Measurements from ENCODE around the gene MKRN3.
"Not testable (repeated sequence)": the region's sequence is repeated elsewhere in the genome, so short reads cannot be mapped to it uniquely, and the experiment has no call there.

MKRN3 gene

DNA sequence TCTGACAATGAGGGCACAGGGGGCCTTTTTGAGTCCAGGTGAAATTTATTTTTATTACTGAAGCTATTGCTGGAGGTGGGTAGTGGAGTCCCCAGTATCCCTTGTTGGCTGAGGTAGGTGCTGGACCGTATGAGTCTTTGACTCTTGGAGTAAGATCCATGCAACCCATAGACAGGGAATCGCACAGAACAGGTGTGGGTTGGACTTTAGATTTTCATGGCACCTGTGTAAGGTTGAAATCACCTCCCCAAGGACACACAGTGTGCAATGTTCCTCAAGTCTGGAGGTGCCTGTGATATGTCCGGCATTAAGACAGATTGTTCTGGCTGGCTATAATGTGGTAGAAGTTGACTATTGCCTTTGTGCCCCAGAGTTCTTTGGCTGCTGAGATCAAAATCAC lies 23.5 kb downstream of the MKRN3 start:
- no peak for DNase-seq

DNA sequence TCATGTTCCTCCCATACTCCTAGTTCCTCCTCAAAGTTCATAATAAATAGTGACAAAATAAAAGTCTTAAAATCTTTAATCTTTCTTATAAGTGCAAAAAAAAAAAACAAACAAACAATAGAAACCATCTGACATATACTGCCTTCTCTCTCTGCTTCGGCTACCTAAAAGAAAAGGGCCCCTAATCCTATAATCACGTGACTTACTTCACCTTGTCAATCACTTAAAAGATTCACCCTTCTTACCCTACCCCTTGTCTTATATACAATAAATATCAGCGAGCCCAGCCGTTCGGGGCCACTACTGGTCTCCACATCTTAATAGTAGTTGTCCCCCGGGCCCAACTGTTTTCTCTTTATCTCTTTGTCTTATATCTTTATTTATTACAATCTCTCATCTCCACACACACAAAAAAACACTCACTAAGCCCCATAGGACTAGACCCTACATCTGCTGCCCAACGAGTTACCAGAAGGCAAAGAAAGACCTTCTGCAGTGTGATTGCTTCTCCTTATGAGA lies 28.8 kb downstream of the MKRN3 start:
- DNase-seq, result no peak

DNA sequence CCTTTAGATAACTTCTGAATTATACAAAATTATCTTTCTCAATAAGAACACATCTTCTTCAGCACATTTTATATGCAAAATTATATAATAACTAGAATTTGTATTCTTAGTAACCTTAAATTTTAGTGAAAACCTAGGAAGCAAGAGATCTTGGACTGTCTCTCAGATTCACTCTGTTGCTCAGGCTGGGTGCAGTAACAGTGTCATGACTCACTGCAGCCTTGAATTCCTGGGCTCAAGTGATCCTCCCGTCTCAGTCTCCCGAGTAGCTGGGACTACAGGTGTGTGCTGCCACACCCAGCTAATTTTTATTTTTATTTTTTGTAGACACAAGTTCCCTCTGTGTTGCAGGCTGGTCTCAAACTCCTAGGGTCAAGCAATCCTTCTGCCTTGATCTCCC lies 29.9 kb downstream of the MKRN3 start:
- DNase-seq, result no peak

DNA sequence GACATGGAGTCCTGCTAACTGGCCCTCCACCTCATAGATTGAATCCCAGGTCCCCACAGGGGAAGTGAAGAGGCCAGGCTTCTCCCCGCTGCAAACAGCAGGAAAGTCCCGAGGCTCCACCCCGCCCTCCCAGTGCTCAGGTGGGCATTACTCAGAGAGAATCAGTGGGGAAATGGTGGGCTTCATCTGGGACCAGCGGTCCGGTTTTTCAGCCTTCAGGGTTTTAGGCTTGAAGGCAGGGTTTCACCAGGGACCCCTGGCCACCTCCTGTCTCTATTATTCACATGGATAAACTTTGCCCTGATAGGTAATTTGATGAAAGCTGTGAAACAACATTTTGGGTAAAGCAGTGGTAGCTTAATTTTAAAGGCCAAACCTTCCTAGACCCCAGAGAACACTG lies 31.3 kb downstream of the MKRN3 start:
- no peak for DNase-seq

DNA sequence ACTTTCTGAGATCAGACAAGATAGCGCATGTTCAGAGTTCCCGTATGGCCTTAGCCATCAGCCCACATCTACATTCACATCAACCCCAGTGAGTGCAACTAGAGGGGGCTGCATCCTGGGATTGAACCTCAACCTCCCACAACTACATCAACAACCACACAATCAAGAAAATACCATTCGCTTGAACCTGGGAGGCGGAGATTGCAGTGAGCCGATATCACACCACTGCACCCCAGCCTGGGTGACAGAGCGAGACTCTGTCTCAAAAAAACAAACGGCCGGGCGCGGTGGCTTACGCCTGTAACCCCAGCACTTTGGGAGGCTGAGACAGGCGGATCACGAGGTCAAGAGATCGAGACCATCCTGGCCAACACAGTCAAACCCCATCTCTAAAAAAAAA lies 31.8 kb downstream of the MKRN3 start:
- DNase-seq, result not testable (repeated sequence)

DNA sequence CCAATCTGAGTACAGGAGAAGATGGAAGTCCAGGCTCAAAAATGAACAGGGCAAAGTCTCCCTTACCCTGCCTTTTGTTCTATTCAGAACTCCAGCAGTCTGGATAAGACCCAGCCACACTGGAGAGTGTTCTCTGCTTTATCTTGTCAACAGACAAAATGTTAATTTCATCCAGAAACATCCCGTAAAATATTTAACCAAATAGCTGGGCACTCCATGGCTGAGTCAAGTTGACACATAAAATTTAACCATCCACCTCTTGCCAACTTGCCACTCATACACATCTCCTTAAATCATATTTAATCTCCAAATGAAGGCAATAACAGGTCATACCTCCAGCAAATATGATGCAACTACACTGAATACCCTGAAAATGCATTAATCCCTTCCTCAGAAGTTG lies 33.6 kb downstream of the MKRN3 start:
- DNase-seq, result no peak

DNA sequence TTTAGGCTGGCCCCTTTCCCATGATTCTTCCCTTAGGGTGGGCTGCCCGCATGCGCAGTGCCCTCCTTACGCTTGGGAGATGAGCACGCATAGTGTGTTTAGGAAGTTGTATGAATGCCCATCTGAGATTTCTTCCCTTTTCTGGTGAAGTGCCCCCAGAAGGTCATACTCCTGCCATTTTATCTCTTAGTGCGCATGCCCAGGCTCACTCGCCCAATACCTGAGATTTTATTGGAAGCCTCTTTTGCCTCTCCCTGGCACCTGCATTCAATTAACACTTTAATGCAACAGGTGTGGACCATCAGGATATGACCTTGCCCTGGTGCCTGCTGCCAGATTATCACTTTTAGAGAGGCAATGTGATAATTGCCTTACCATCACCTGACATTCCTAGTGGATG lies 36.6 kb downstream of the MKRN3 start:
- no peak for DNase-seq

DNA sequence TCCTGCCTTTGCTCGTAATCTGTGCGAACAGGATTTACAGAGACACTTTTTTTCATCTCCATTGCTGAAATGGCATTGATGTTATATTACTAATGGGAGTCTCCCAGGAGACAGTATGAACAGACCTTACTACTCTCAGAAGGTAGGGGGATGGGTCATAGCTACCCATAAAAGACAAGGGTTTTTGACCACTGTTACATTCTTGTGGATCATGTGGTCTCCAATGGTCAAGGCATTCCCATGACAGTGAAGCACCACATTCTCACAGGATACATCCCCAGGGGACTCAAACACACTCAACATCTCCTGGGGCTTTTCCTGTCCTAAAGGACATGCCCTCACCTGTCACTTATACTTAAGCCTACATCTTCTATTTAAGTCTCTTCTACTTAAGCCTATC lies 40.8 kb downstream of the MKRN3 start:
- DNase-seq, result no peak

DNA sequence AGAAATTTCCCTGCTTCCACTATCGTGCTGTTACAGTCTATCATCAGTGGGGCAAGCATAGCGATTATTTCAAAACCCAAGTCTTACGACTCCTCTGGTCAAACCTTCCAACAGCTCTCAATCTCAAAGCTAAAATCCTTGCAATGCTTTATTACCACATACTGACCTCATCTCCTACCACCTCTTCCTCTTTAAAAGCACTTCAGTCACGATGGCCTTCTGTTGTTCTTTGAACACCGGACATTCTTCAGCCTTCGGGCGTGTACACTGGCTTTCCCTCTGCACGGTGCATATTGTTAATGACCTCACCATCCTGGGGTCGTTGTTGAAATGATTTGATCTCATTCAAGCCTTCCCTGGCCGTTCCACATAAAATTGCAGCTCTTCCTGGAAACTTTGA lies 51.1 kb downstream of the MKRN3 start:
- DNase-seq, result no peak
